Stimulated activated CD4-positive, alpha-beta T cell treated with anti-CD3 and anti-CD28 coated beads, Interleukin-4, amount 100 ng/mL, for 4 hours (primary cell): ENCODE results near the gene ZNF496.
"Not testable (repeated sequence)": the region's sequence is repeated elsewhere in the genome, so short reads cannot be mapped to it uniquely, and the experiment has no call there.

Source experiments
- DNase-seq, 2 experiments: peaks; one replicate each; pipeline ENCODE4 v3.0.0-alpha.2; 2020

ZNF496 gene

GRCh38 chr1:247291161-247291560 is 40.5 kb downstream of the ZNF496 start:
- DNase-seq, result no peak

- no peak for DNase-seq
Observed at GRCh38 chr1:247290576-247290975, 41.1 kb downstream of the ZNF496 start.

GRCh38 chr1:247289274-247289892 is 42.3 kb downstream of the ZNF496 start:
- not testable (repeated sequence) for DNase-seq

GRCh38 chr1:247288341-247288740 is 43.3 kb downstream of the ZNF496 start:
- DNase-seq, result no peak

GRCh38 chr1:247287460-247287859 is 44.2 kb downstream of the ZNF496 start:
- DNase-seq, result no peak

GRCh38 chr1:247286134-247286670 is 45.5 kb downstream of the ZNF496 start:
- no peak for DNase-seq

- DNase-seq, result no peak
Observed at GRCh38 chr1:247281001-247281574, 50.6 kb downstream of the ZNF496 start.

GRCh38 chr1:247277191-247277590 is 54.5 kb downstream of the ZNF496 start:
- no peak for DNase-seq

- no peak for DNase-seq
Observed at GRCh38 chr1:247274605-247275256, 56.9 kb downstream of the ZNF496 start.

GRCh38 chr1:247273013-247273412 is 58.7 kb downstream of the ZNF496 start:
- DNase-seq, result no peak

GRCh38 chr1:247270003-247270402 is 61.7 kb downstream of the ZNF496 start:
- no peak for DNase-seq

- DNase-seq, result no peak
Observed at GRCh38 chr1:247269133-247269532, 62.5 kb downstream of the ZNF496 start.

GRCh38 chr1:247268390-247269045 is 63.1 kb downstream of the ZNF496 start:
- no peak for DNase-seq

- no peak for DNase-seq
Observed at GRCh38 chr1:247266053-247266452, 65.6 kb downstream of the ZNF496 start.

- not testable (repeated sequence) for DNase-seq
Observed at GRCh38 chr1:247255772-247256171, 75.9 kb downstream of the ZNF496 start, which contains the start of gene VN1R5. Gene VN1R5 (plus strand): TSS chr1:247256072.

GRCh38 chr1:247247568-247247967 is 84.1 kb downstream of the ZNF496 start:
- no peak for DNase-seq
